WTC11 (cell line): ENCODE measurements around the gene KLHL1. TPM values are rescaled to one million over a fixed set of nuclear protein-coding genes. Genes with fewer than 3 reads are reported as not detected.

Experiments
- ATAC-seq: fragments of 200-7000 bp; cut with Tn5 transposase; 2 replicates; pipeline ENCODE4 v1.10.0; 2021; ENCODE audit warnings: mild to moderate bottlenecking, moderate library complexity
- CTCF ChIA-PET: fragments of 300-600 bp; sonication (Branson Sonifier 250); formaldehyde crosslinking; loops from one replicate; lab custom pipeline; 2021; ENCODE audit warnings: antibody characterized with exemption; lab: Charles Lee
- POLR2A ChIA-PET: fragments of 350-600 bp; sonication (Branson Sonifier 250); formaldehyde crosslinking; loops from one replicate; lab custom pipeline; 2021; ENCODE audit warnings: antibody characterized with exemption; lab: Charles Lee
- DNase-seq: peaks from one replicate; pipeline ENCODE4 v3.0.0; 2021; ENCODE audit warnings: low spot score
- H3K27ac Mint-ChIP-seq: 2 replicates; pipeline ENCODE4 v1.8.0; 2021; ENCODE audit warnings: mixed read lengths
- H3K27me3 Mint-ChIP-seq: 2 replicates; pipeline ENCODE4 v1.8.0; 2021; ENCODE audit warnings: low read depth, mild to moderate bottlenecking, moderate library complexity, mixed read lengths
- H3K36me3 Mint-ChIP-seq: 2 replicates; pipeline ENCODE4 v1.8.0; 2021; ENCODE audit warnings: mixed read lengths
- H3K4me1 Mint-ChIP-seq: 2 replicates; pipeline ENCODE4 v1.8.0; 2022; ENCODE audit warnings: mixed read lengths
- H3K4me3 Mint-ChIP-seq: 2 replicates; pipeline ENCODE4 v1.8.0; 2021; ENCODE audit warnings: mild to moderate bottlenecking, moderate library complexity, mixed read lengths
- H3K9me3 Mint-ChIP-seq: 2 replicates; pipeline ENCODE4 v1.8.0; 2021; ENCODE audit warnings: mixed read lengths
- ARID4B ChIP-seq: sonication (generic); formaldehyde crosslinking; IDR thresholded peaks from 2 replicates; pipeline ENCODE4 v1.8.0; 2023; ENCODE audit warnings: missing genetic modification reagents, mild to moderate bottlenecking, borderline replicate concordance
- CBFB ChIP-seq: sonication (generic); formaldehyde crosslinking; IDR thresholded peaks from 2 replicates; pipeline ENCODE4 v1.8.1; 2022; ENCODE audit warnings: mild to moderate bottlenecking, low read depth, missing genetic modification reagents
- E2F4 ChIP-seq: sonication (generic); formaldehyde crosslinking; IDR thresholded peaks from 2 replicates; pipeline ENCODE4 v1.8.1; 2022; ENCODE audit warnings: low read depth, mild to moderate bottlenecking, moderate library complexity, missing genetic modification reagents, borderline replicate concordance
- E2F5 ChIP-seq: sonication (generic); formaldehyde crosslinking; IDR thresholded peaks from 2 replicates; pipeline ENCODE4 v1.8.1; 2022; ENCODE audit warnings: mild to moderate bottlenecking, moderate library complexity, missing genetic modification reagents
- ERG ChIP-seq: fragments of 250-450 bp; sonication (Bioruptor Pico); IDR thresholded peaks from 2 replicates; pipeline ENCODE4 v1.8.0; 2021; ENCODE audit warnings: mild to moderate bottlenecking
- FOXP1 ChIP-seq: sonication (generic); formaldehyde crosslinking; IDR thresholded peaks from 2 replicates; pipeline ENCODE4 v1.8.0; 2022; ENCODE audit warnings: missing genetic modification reagents, mild to moderate bottlenecking, moderate library complexity, borderline replicate concordance
- JAZF1 ChIP-seq: fragments of 250-450 bp; sonication (Bioruptor Pico); IDR thresholded peaks from 2 replicates; pipeline ENCODE4 v1.9.0; 2021; ENCODE audit warnings: moderate library complexity, mild to moderate bottlenecking, inconsistent platforms
- NR2C2 ChIP-seq: sonication (generic); formaldehyde crosslinking; IDR thresholded peaks from 2 replicates; pipeline ENCODE4 v1.8.0; 2022; ENCODE audit warnings: mild to moderate bottlenecking, missing genetic modification reagents
- SP1 ChIP-seq: sonication (generic); formaldehyde crosslinking; conservative IDR thresholded peaks from 2 replicates; pipeline ENCODE4 v1.8.1; 2022; ENCODE audit warnings: missing genetic modification reagents
- TCF7 ChIP-seq: sonication (generic); formaldehyde crosslinking; IDR thresholded peaks from 2 replicates; pipeline ENCODE4 v1.8.0; 2022; ENCODE audit warnings: mild to moderate bottlenecking, low read depth, missing genetic modification reagents, moderate library complexity
- TEAD1 ChIP-seq: sonication (generic); formaldehyde crosslinking; IDR thresholded peaks from 2 replicates; pipeline ENCODE4 v1.8.0; 2022; ENCODE audit warnings: mild to moderate bottlenecking, missing genetic modification reagents
- USF1 ChIP-seq: sonication (generic); formaldehyde crosslinking; IDR thresholded peaks from 2 replicates; pipeline ENCODE4 v1.8.0; 2022; ENCODE audit warnings: mild to moderate bottlenecking, missing genetic modification reagents
- ZMAT4 ChIP-seq: fragments of 250-450 bp; sonication (Bioruptor Pico); IDR thresholded peaks from 2 replicates; pipeline ENCODE4 v1.9.0; 2021; ENCODE audit warnings: mild to moderate bottlenecking
- ZNF121 ChIP-seq: sonication (generic); formaldehyde crosslinking; IDR thresholded peaks from 2 replicates; pipeline ENCODE4 v1.8.0; 2023; ENCODE audit warnings: missing genetic modification reagents
- ZNF281 ChIP-seq: sonication (generic); formaldehyde crosslinking; IDR thresholded peaks from 2 replicates; pipeline ENCODE4 v1.8.0; 2023; ENCODE audit warnings: mild to moderate bottlenecking, missing genetic modification reagents
- ZNF416 ChIP-seq: fragments of 250-450 bp; sonication (Bioruptor Pico); IDR thresholded peaks from 2 replicates; pipeline ENCODE4 v1.9.0; 2021; ENCODE audit warnings: mild to moderate bottlenecking, inconsistent platforms
- total RNA-seq: library from RNA; stranded (reverse); gene quantifications from 3 replicates; pipeline ENCODE4 v1.2.3, GENCODE V29; 2021

KLHL1 gene
- total RNA-seq, 1 experiment from 2014 or later = not detected

GRCh38 chr13:70022646-70023045 is 85.6 kb downstream of the KLHL1 start (continued):
- TF ChIP-seq ARID4B (CRISPR knock-in tag) (no peak), TEAD1 (CRISPR knock-in tag) (no peak), FOXP1 (CRISPR knock-in tag) (no peak), NR2C2 (CRISPR knock-in tag) (no peak), TCF7 (CRISPR knock-in tag) (no peak), E2F4 (CRISPR knock-in tag) (no peak)
- TF ChIP-seq, all 79 proteins: peak for 0

GRCh38 chr13:70016116-70016515 is 92.1 kb downstream of the KLHL1 start:
- Mint-ChIP-seq H3K9me3 (peaks cover 9% of the 10 kb centered on the region), H3K4me1 (no peaks in the 10 kb centered on the region), H3K4me3 (no peak overlapping the region), H3K27me3 (no peaks in the 10 kb centered on the region), H3K27ac (no peak overlapping the region), H3K36me3 (peaks cover 2% of the 10 kb centered on the region; the same call in 1 of the 2 replicates)
- no peak; the same call in 1 of the 2 replicates for ATAC-seq
- no peak for TF ChIP-seq ERG (CRISPR knock-in tag)
- TF ChIP-seq SP1 (CRISPR knock-in tag) = no peak
- no peak for TF ChIP-seq ZNF416
- TF ChIP-seq CBFB = no peak
- no peak for TF ChIP-seq ZMAT4 (CRISPR knock-in tag)
- TF ChIP-seq E2F5 (CRISPR knock-in tag) = no peak
- TF ChIP-seq ZNF281 (CRISPR knock-in tag) = no peak
- TF ChIP-seq JAZF1 (CRISPR knock-in tag) = no peak
- TF ChIP-seq ZNF121 (CRISPR knock-in tag) = no peak
- no peak for TF ChIP-seq NR2C2 (CRISPR knock-in tag)
- no peak for TF ChIP-seq USF1 (CRISPR knock-in tag)
- ChIA-PET POLR2A (no interaction called here), CTCF (no interaction called here)
- no peak for DNase-seq
